IPS-11a (cell line): ENCODE measurements around the gene CCL13.
"Not testable (repeated sequence)": the region's sequence is repeated elsewhere in the genome, so short reads cannot be mapped to it uniquely, and the experiment has no call there.

Experiments used
- H3K4me3 ChIP-seq: one replicate; pipeline ENCODE4 v1.5.1; 2013; ENCODE audit warnings: low read depth, low read length, control low read depth

Gene CCL13

GRCh38 chr17:34356194-34356593 lies at the start of gene CCL13:
Gene CCL13 (plus strand): TSS chr17:34356480. CDS start chr17:34356527, 47 bp downstream.
- no peak within 1 kb of the TSS for H3K4me3 ChIP-seq

- H3K4me3 ChIP-seq = no peak overlapping the region
Measured at GRCh38 chr17:34307110-34307509, 49.2 kb upstream of the CCL13 start.

GRCh38 chr17:34308371-34308770 lies 47.9 kb upstream of the CCL13 start:
- no peak overlapping the region for H3K4me3 ChIP-seq

GRCh38 chr17:34311291-34311690 lies 45.0 kb upstream of the CCL13 start:
- no peak overlapping the region for H3K4me3 ChIP-seq

- H3K4me3 ChIP-seq = no peak overlapping the region
Measured at GRCh38 chr17:34312080-34312479, 44.2 kb upstream of the CCL13 start.

- no peak overlapping the region for H3K4me3 ChIP-seq
Measured at GRCh38 chr17:34313164-34313563, 43.1 kb upstream of the CCL13 start.

- no peak overlapping the region for H3K4me3 ChIP-seq
Measured at GRCh38 chr17:34314279-34314678, 42.0 kb upstream of the CCL13 start.

GRCh38 chr17:34318474-34318873 lies 37.8 kb upstream of the CCL13 start:
- no peak overlapping the region for H3K4me3 ChIP-seq

- no peak within 1 kb of the TSS for H3K4me3 ChIP-seq
Measured at GRCh38 chr17:34319039-34319483, 37.2 kb upstream of the CCL13 start, which contains the start of gene CCL8. Gene CCL8 (plus strand): TSS chr17:34319435. CDS start chr17:34319502, 67 bp downstream.

GRCh38 chr17:34321964-34322363 lies 34.3 kb upstream of the CCL13 start:
- H3K4me3 ChIP-seq = no peak overlapping the region

- not testable (repeated sequence) for H3K4me3 ChIP-seq
Measured at GRCh38 chr17:34327580-34327979, 28.7 kb upstream of the CCL13 start.

- H3K4me3 ChIP-seq = no peak overlapping the region
Measured at GRCh38 chr17:34337701-34338100, 18.6 kb upstream of the CCL13 start.

GRCh38 chr17:34339138-34339770 lies 17.0 kb upstream of the CCL13 start:
- H3K4me3 ChIP-seq = no peak overlapping the region

GRCh38 chr17:34341916-34342315 lies 14.4 kb upstream of the CCL13 start:
- H3K4me3 ChIP-seq = no peak overlapping the region

- H3K4me3 ChIP-seq = no peak overlapping the region
Measured at GRCh38 chr17:34347063-34347462, 9.2 kb upstream of the CCL13 start.

GRCh38 chr17:34349751-34350150 lies 6.5 kb upstream of the CCL13 start:
- H3K4me3 ChIP-seq = no peak overlapping the region

GRCh38 chr17:34351096-34351495 lies 5.2 kb upstream of the CCL13 start:
- H3K4me3 ChIP-seq = no peak overlapping the region

GRCh38 chr17:34352191-34352590 lies 4.1 kb upstream of the CCL13 start:
- H3K4me3 ChIP-seq = no peak overlapping the region

- H3K4me3 ChIP-seq = no peak overlapping the region
Measured at GRCh38 chr17:34354637-34355036, 1.6 kb upstream of the CCL13 start.

GRCh38 chr17:34357398-34357797 lies 1.1 kb downstream of the CCL13 start:
- H3K4me3 ChIP-seq = no peak overlapping the region

GRCh38 chr17:34358631-34359030 lies 2.4 kb downstream of the CCL13 start:
- no peak overlapping the region for H3K4me3 ChIP-seq

- no peak overlapping the region for H3K4me3 ChIP-seq
Measured at GRCh38 chr17:34360601-34361270, 4.5 kb downstream of the CCL13 start.
